Activated CD4-positive, alpha-beta T cell treated with anti-CD3 and anti-CD28 coated beads for 36 hours (primary cell): ENCODE measurements around the gene SFXN1. TPM values are rescaled to one million over a fixed set of nuclear protein-coding genes. Genes with fewer than 3 reads are reported as not detected.

Experiments
- ATAC-seq: fragments of 200-7000 bp; cut with Tn5 transposase; one replicate; pipeline ENCODE4 v1.10.0; 2021; ENCODE audit warnings: mild to moderate bottlenecking, moderate library complexity
- CTCF ChIA-PET: fragments of 350-600 bp; sonication (Branson Sonifier 250); formaldehyde crosslinking; loops from one replicate; lab custom pipeline; 2021; ENCODE audit warnings: antibody characterized with exemption; lab: Charles Lee
- POLR2A ChIA-PET: fragments of 350-600 bp; sonication (Branson Sonifier 250); formaldehyde crosslinking; loops from one replicate; lab custom pipeline; 2021; ENCODE audit warnings: antibody characterized with exemption, inconsistent platforms; lab: Charles Lee
- DNase-seq: peaks from one replicate; pipeline ENCODE4 v3.0.0-alpha.2; 2020
- H3K27ac Mint-ChIP-seq: one replicate; pipeline ENCODE4 v1.8.0; 2021; ENCODE audit warnings: mixed read lengths
- H3K27me3 Mint-ChIP-seq: one replicate; pipeline ENCODE4 v1.8.0; 2021; ENCODE audit warnings: mixed read lengths
- H3K36me3 Mint-ChIP-seq: one replicate; pipeline ENCODE4 v1.8.0; 2021; ENCODE audit warnings: low read depth, mixed read lengths
- H3K4me1 Mint-ChIP-seq: one replicate; pipeline ENCODE4 v1.8.0; 2021; ENCODE audit warnings: mixed read lengths
- H3K4me3 Mint-ChIP-seq: one replicate; pipeline ENCODE4 v1.8.0; 2021; ENCODE audit warnings: mild to moderate bottlenecking, moderate library complexity, mixed read lengths
- H3K9me3 Mint-ChIP-seq: one replicate; pipeline ENCODE4 v1.8.0; 2021; ENCODE audit warnings: low read depth, mixed read lengths
- intact Hi-C, 2 experiments: fragments of 100-400 bp; cut with DNase I in 1 of 2; cut with micrococcal nuclease in 1 of 2; formaldehyde crosslinking; loops; one replicate each; pipeline versions ENCODE4 v1.14.2 to v1.15.1; 2022 to 2024; cut with DNase I, micrococcal nuclease
- total RNA-seq, 2 experiments: library from RNA; stranded (reverse); gene quantifications; one replicate each; pipeline ENCODE4 v1.2.3, GENCODE V29; 2021

SFXN1 gene
- total RNA-seq, 2 experiments from 2014 or later = 322 to 433 TPM

GRCh38 chr5:175465282-175465681, 13.1 kb upstream of the SFXN1 start:
- DNase-seq (no peak), ATAC-seq (no peak)
- intact Hi-C loops = no loop called here
- no peaks in the 10 kb centered on the region for H3K36me3 Mint-ChIP-seq
- ChIA-PET POLR2A (interaction anchor here (1.4 kb wide), 1 partner anchor 12 kb away, joined by 8 read pairs; the partner anchor contains the start of gene SFXN1), CTCF (interaction anchor here (0.6 to 2.6 kb wide), 24 partner anchors 10 to 517 kb away, joined by 3 to 32 read pairs (median 4); partner anchors contain the start of gene SFXN1)
- peaks cover 6% of the 10 kb centered on the region for H3K27me3 Mint-ChIP-seq
- H3K27ac Mint-ChIP-seq = no peak overlapping the region
- H3K4me1 Mint-ChIP-seq = peaks cover 12% of the 10 kb centered on the region
- no peaks in the 10 kb centered on the region for H3K9me3 Mint-ChIP-seq
- H3K4me3 Mint-ChIP-seq = no peak overlapping the region

DNA sequence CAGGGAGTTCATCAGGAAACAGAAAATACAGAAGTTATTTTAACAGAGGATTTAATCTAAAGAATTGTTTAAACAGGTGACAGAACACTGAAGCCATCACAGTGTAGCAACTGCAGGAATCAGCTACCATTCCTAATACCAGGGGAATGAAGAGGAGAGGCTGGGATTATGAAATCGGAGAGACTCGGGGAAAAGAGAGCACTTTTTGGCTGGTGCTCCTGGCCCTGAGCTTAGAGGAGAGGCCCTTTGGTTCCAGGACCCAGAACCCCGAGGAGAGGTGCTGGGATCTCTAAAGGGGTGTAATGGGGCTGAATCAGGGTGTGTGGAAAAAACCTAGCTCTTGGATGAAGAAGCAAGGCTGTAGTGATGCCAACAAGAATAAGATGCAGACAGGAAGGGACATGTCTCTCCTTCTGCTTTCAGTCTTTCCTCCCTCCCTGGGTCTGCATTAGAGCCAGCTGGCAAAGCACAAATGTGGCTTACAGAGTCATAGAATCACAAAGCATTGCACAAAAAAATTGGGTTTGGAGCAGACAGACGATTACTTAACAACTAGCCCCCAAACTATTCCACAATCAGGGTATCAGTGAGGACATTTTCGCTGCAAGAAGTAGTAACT, 11.6 kb upstream of the SFXN1 start:
- Mint-ChIP-seq H3K36me3 (no peaks in the 10 kb centered on the region), H3K27me3 (peaks cover 4% of the 10 kb centered on the region), H3K27ac (no peak overlapping the region), H3K4me1 (peaks cover 18% of the 10 kb centered on the region), H3K9me3 (no peaks in the 10 kb centered on the region), H3K4me3 (no peak overlapping the region)
- no peak for ATAC-seq
- intact Hi-C loops = no loop called here
- no peak for DNase-seq
- POLR2A ChIA-PET = no interaction called here
- CTCF ChIA-PET = interaction anchor here (0.6 to 1.5 kb wide), 4 partner anchors 8 to 60 kb away, joined by 3 to 5 read pairs (median 4); partner anchors contain the start of gene SFXN1

DNA sequence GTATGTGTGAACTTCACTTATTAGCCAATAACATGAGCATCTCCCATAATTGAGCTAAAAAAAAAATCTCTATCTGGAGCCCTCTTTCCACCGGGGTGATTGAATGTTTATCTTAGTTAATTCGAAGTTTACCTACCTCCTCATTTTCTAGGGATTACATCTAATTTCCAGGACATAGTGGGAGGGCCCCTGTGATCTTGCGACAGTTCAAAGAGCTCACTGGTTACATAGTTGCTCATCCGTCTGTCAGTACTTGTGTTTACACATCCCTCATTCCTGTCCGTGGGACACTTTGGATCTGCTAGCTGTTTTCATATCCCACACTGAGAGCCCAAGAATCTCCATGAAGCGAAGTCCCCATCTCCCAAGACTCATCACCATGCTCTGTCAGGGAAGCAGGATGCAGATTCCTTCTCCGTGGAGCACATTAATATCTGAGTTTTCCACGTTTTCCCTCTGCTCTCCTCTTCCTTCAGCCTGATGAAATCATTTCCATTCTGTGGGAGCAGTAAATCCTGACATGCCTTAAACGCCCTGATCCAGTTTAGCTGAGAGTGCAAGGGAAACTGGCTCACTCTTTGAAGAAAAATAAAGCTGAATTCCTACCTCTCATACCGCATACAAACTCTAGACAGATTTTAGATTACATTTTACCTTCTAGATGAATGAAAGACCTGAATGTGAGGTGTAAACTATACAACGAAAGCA, 10.2 kb upstream of the SFXN1 start:
- Mint-ChIP-seq H3K9me3 (no peaks in the 10 kb centered on the region), H3K27ac (no peak overlapping the region), H3K4me3 (no peak overlapping the region), H3K4me1 (peaks cover 19% of the 10 kb centered on the region), H3K36me3 (no peaks in the 10 kb centered on the region), H3K27me3 (peaks cover 4% of the 10 kb centered on the region)
- CTCF ChIA-PET = interaction anchor here (0.7 to 1.5 kb wide), 2 partner anchors 10 to 235 kb away, joined by 4 to 5 read pairs; no protein-coding TSS in a partner anchor
- no peak for ATAC-seq
- intact Hi-C loops = no loop called here
- DNase-seq = no peak
- POLR2A ChIA-PET = interaction anchor here (0.7 kb wide), 1 partner anchor 12 kb away, joined by 3 read pairs; no protein-coding TSS in a partner anchor

DNA sequence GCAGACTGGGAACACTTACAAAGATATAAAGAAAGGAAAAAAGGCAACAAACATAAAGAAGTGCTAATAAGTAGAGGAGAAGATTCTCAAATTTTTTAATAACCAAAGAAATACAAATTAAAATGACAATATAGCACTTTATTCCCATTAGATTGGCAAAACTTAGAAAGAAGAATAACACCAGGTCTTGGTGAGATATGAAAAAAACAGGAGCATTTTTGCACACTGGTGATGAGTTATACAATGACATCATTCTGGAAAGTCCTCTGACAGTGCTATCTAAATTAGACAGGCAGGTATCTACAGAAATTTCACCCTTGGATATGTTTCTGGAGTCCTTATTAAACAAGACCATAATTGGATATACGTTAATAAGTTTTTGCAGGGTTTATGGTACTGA, 9.5 kb upstream of the SFXN1 start:
- Mint-ChIP-seq H3K27ac (no peak overlapping the region), H3K9me3 (no peaks in the 10 kb centered on the region), H3K4me1 (peaks cover 19% of the 10 kb centered on the region), H3K4me3 (no peak overlapping the region), H3K36me3 (no peaks in the 10 kb centered on the region), H3K27me3 (peaks cover 4% of the 10 kb centered on the region)
- intact Hi-C loops = no loop called here
- POLR2A ChIA-PET = no interaction called here
- ATAC-seq (no peak), DNase-seq (no peak)
- CTCF ChIA-PET = no interaction called here

DNA sequence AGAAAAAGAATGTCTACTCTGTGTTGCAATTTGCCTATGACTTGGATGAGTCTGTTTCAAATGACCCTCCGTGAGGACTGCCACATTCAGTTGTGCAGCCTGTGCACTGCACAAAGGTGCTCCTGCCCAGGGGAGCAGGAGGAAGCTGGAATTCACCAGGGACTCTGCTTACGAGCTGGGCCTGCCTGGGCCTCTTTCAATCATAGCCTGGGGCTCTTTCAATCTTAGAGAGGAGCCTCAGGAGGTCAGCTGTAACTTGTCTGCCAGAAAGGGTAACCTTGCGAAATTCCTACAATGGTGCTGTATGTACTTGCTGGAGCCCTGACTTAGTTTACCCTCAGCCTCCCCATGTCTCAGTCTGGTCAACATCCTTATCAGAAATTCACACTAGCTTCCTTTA, 8.4 kb upstream of the SFXN1 start:
- Mint-ChIP-seq H3K4me1 (peaks cover 13% of the 10 kb centered on the region), H3K9me3 (no peaks in the 10 kb centered on the region), H3K27ac (no peak overlapping the region), H3K4me3 (no peak overlapping the region), H3K36me3 (no peaks in the 10 kb centered on the region), H3K27me3 (peaks cover 8% of the 10 kb centered on the region)
- DNase-seq (no peak), ATAC-seq (no peak)
- CTCF ChIA-PET = no interaction called here
- POLR2A ChIA-PET = interaction anchor here (0.5 kb wide), 1 partner anchor 11 kb away, joined by 3 read pairs; no protein-coding TSS in a partner anchor
- intact Hi-C loops = loop anchor here in 1 of 2 experiments (10.0 kb wide), 1 partner anchor 1585 kb away; the partner anchor contains the start of gene CPEB4

DNA sequence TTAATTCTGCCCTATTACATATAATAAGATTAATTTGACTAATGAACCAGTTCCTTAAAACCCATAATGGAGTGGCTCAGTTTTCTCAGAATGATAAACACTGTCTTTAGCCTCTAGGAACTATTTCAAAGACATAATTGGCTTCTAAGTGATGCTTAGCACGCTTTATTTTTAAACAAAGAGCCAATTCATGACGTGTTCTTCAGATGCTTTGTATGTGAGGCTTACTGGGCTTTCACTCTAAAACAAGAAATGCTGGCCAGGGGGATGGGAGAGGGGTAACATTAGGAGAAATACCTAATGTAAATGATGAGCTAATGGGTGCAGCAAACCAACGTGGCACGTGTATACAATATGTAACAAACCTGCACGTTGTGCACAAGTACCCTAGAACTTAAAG, 7.6 kb upstream of the SFXN1 start:
- Mint-ChIP-seq H3K4me1 (peaks cover 6% of the 10 kb centered on the region), H3K27me3 (peaks cover 8% of the 10 kb centered on the region), H3K4me3 (no peak overlapping the region), H3K36me3 (no peaks in the 10 kb centered on the region), H3K27ac (no peak overlapping the region), H3K9me3 (no peaks in the 10 kb centered on the region)
- POLR2A ChIA-PET = no interaction called here
- ATAC-seq = no peak
- CTCF ChIA-PET = no interaction called here
- intact Hi-C loops = loop anchor here in 1 of 2 experiments (10.0 kb wide), 1 partner anchor 1586 kb away; the partner anchor contains the start of gene CPEB4
- DNase-seq = no peak

- H3K9me3 Mint-ChIP-seq = no peaks in the 10 kb centered on the region
- peaks cover 8% of the 10 kb centered on the region for H3K27me3 Mint-ChIP-seq
- H3K4me1 Mint-ChIP-seq = peaks cover 6% of the 10 kb centered on the region
- CTCF ChIA-PET = no interaction called here
- POLR2A ChIA-PET = no interaction called here
- H3K27ac Mint-ChIP-seq = no peak overlapping the region
- intact Hi-C loops = loop anchor here in 1 of 2 experiments (10.0 kb wide), 1 partner anchor 1586 kb away; the partner anchor contains the start of gene CPEB4
- no peak for DNase-seq
- no peaks in the 10 kb centered on the region for H3K36me3 Mint-ChIP-seq
- H3K4me3 Mint-ChIP-seq = no peak overlapping the region
- peak; percentile 12 for ATAC-seq
Observed at GRCh38 chr5:175471196-175471595, 7.2 kb upstream of the SFXN1 start.

GRCh38 chr5:175471628-175472027, 6.7 kb upstream of the SFXN1 start:
- DNase-seq = peak; percentile 66
- Mint-ChIP-seq H3K9me3 (no peaks in the 10 kb centered on the region), H3K27me3 (peaks cover 6% of the 10 kb centered on the region), H3K4me1 (peaks cover 9% of the 10 kb centered on the region), H3K27ac (no peak overlapping the region), H3K36me3 (no peaks in the 10 kb centered on the region), H3K4me3 (no peak overlapping the region)
- POLR2A ChIA-PET = no interaction called here
- CTCF ChIA-PET = no interaction called here
- intact Hi-C loops = loop anchor here in 1 of 2 experiments (10.0 kb wide), 1 partner anchor 1587 kb away; the partner anchor contains the start of gene CPEB4
- ATAC-seq = peak; percentile 87

GRCh38 chr5:175472378-175472777, 6.0 kb upstream of the SFXN1 start:
- Mint-ChIP-seq H3K4me1 (peaks cover 9% of the 10 kb centered on the region), H3K27me3 (peaks cover 6% of the 10 kb centered on the region), H3K9me3 (no peaks in the 10 kb centered on the region), H3K27ac (no peak overlapping the region), H3K4me3 (no peak overlapping the region), H3K36me3 (no peaks in the 10 kb centered on the region)
- ATAC-seq (no peak), DNase-seq (no peak)
- ChIA-PET POLR2A (no interaction called here), CTCF (no interaction called here)
- intact Hi-C loops = loop anchor here in 1 of 2 experiments (10.0 kb wide), 1 partner anchor 1588 kb away; the partner anchor contains the start of gene CPEB4

- POLR2A ChIA-PET = interaction anchor here (0.5 kb wide), 1 partner anchor 20 kb away, joined by 6 read pairs; no protein-coding TSS in a partner anchor
- Mint-ChIP-seq H3K27ac (no peak overlapping the region), H3K27me3 (peaks cover 3% of the 10 kb centered on the region), H3K9me3 (no peaks in the 10 kb centered on the region), H3K4me1 (peaks cover 20% of the 10 kb centered on the region), H3K4me3 (no peak overlapping the region), H3K36me3 (peaks cover 14% of the 10 kb centered on the region)
- DNase-seq = no peak
- intact Hi-C loops = loop anchor here (5.0 to 10.0 kb wide), 2 partner anchors 177 to 1590 kb away; partner anchors contain the start of gene CPEB4 (in 1 of the 2)
- ATAC-seq = no peak
- CTCF ChIA-PET = interaction anchor here (1.0 to 4.8 kb wide), 4 partner anchors 9 to 243 kb away, joined by 3 to 32 read pairs (median 4); no protein-coding TSS in a partner anchor
Observed at GRCh38 chr5:175475248-175475647, 3.1 kb upstream of the SFXN1 start.

DNA sequence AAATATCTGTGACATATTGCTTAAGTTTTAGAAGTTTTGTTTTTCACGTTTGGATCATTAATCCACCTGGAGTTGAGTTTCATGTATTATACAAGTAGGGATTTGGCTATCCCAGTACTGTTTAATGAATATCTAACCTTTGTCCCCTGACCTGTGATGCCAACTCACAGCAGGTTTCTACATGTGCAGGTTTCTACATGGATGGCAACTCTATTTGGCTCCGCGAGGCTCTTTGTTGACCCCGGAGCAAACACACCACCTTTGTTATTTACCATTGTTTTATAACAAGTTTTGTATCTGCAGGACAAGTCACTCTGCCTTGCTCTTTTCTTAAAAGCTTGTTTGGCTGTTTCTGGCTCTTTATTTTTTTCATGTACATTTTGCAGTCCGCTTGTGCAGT, 920 bp upstream of the SFXN1 start:
- POLR2A ChIA-PET = interaction anchor here (0.8 to 2.0 kb wide), 2 partner anchors 13 to 40 kb away, joined by 3 to 8 read pairs; no protein-coding TSS in a partner anchor
- peaks cover 3% of the 10 kb centered on the region for H3K27me3 Mint-ChIP-seq
- H3K9me3 Mint-ChIP-seq = no peaks in the 10 kb centered on the region
- H3K4me3 Mint-ChIP-seq = peak overlapping the region; percentile 97
- peaks cover 35% of the 10 kb centered on the region for H3K36me3 Mint-ChIP-seq
- intact Hi-C loops = loop anchor here (5.0 to 10.0 kb wide), 2 partner anchors 175 to 1593 kb away; partner anchors contain the start of gene CPEB4 (in 1 of the 2)
- ATAC-seq (no peak), DNase-seq (no peak)
- CTCF ChIA-PET = interaction anchor here (0.8 to 4.8 kb wide), 5 partner anchors 11 to 220 kb away, joined by 3 to 32 read pairs (median 5); no protein-coding TSS in a partner anchor
- peak overlapping the region; percentile 67 for H3K27ac Mint-ChIP-seq
- H3K4me1 Mint-ChIP-seq = peaks cover 36% of the 10 kb centered on the region
